WTC11 (cell line): ENCODE data around the gene GRAMD1A. TPM values are rescaled to one million over a fixed set of nuclear protein-coding genes. Genes with fewer than 3 reads are reported as not detected.

ENCODE experiments used
- ATAC-seq: fragments of 200-7000 bp; cut with Tn5 transposase; 2 replicates; pipeline ENCODE4 v1.10.0; 2021; ENCODE audit warnings: mild to moderate bottlenecking, moderate library complexity
- CTCF ChIA-PET: fragments of 300-600 bp; sonication (Branson Sonifier 250); formaldehyde crosslinking; loops from one replicate; lab custom pipeline; 2021; ENCODE audit warnings: antibody characterized with exemption; lab: Charles Lee
- POLR2A ChIA-PET: fragments of 350-600 bp; sonication (Branson Sonifier 250); formaldehyde crosslinking; loops from one replicate; lab custom pipeline; 2021; ENCODE audit warnings: antibody characterized with exemption; lab: Charles Lee
- DNase-seq: peaks from one replicate; pipeline ENCODE4 v3.0.0; 2021; ENCODE audit warnings: low spot score
- H3K27ac Mint-ChIP-seq: 2 replicates; pipeline ENCODE4 v1.8.0; 2021; ENCODE audit warnings: mixed read lengths
- H3K27me3 Mint-ChIP-seq: 2 replicates; pipeline ENCODE4 v1.8.0; 2021; ENCODE audit warnings: low read depth, mild to moderate bottlenecking, moderate library complexity, mixed read lengths
- H3K36me3 Mint-ChIP-seq: 2 replicates; pipeline ENCODE4 v1.8.0; 2021; ENCODE audit warnings: mixed read lengths
- H3K4me1 Mint-ChIP-seq: 2 replicates; pipeline ENCODE4 v1.8.0; 2022; ENCODE audit warnings: mixed read lengths
- H3K4me3 Mint-ChIP-seq: 2 replicates; pipeline ENCODE4 v1.8.0; 2021; ENCODE audit warnings: mild to moderate bottlenecking, moderate library complexity, mixed read lengths
- H3K9me3 Mint-ChIP-seq: 2 replicates; pipeline ENCODE4 v1.8.0; 2021; ENCODE audit warnings: mixed read lengths
- ATF2 ChIP-seq: sonication (generic); formaldehyde crosslinking; IDR thresholded peaks from 2 replicates; pipeline ENCODE4 v1.8.1; 2022; ENCODE audit warnings: low read depth, missing genetic modification reagents, borderline replicate concordance
- CREB1 ChIP-seq: sonication (generic); formaldehyde crosslinking; IDR thresholded peaks from 2 replicates; pipeline ENCODE4 v1.8.0; 2023; ENCODE audit warnings: mild to moderate bottlenecking, missing genetic modification reagents
- FOXK1 ChIP-seq: sonication (generic); formaldehyde crosslinking; IDR thresholded peaks from 2 replicates; pipeline ENCODE4 v1.8.0; 2022; ENCODE audit warnings: mild to moderate bottlenecking, moderate library complexity, missing genetic modification reagents
- FOXP1 ChIP-seq: sonication (generic); formaldehyde crosslinking; IDR thresholded peaks from 2 replicates; pipeline ENCODE4 v1.8.0; 2022; ENCODE audit warnings: missing genetic modification reagents, mild to moderate bottlenecking, moderate library complexity, borderline replicate concordance
- IRF2 ChIP-seq: sonication (generic); formaldehyde crosslinking; IDR thresholded peaks from 2 replicates; pipeline ENCODE4 v1.8.0; 2022; ENCODE audit warnings: low read depth, missing genetic modification reagents, borderline replicate concordance
- KAT7 ChIP-seq: sonication (generic); formaldehyde crosslinking; IDR thresholded peaks from 2 replicates; pipeline ENCODE4 v1.8.1; 2023; ENCODE audit warnings: missing genetic modification reagents, mild to moderate bottlenecking, borderline replicate concordance
- NFYB ChIP-seq: sonication (generic); formaldehyde crosslinking; conservative IDR thresholded peaks from 2 replicates; pipeline ENCODE4 v1.8.0; 2022; ENCODE audit warnings: low read depth, missing genetic modification reagents
- NR3C1 ChIP-seq: sonication (generic); formaldehyde crosslinking; conservative IDR thresholded peaks from 2 replicates; pipeline ENCODE4 v1.8.1; 2023; ENCODE audit warnings: low read depth, mild to moderate bottlenecking, missing genetic modification reagents
- OVOL2 ChIP-seq: fragments of 250-450 bp; sonication (Bioruptor Pico); IDR thresholded peaks from 2 replicates; pipeline ENCODE4 v1.9.0; 2021; ENCODE audit warnings: mild to moderate bottlenecking, borderline replicate concordance
- SMAD3 ChIP-seq: sonication (generic); formaldehyde crosslinking; IDR thresholded peaks from 2 replicates; pipeline ENCODE4 v1.8.0; 2022; ENCODE audit warnings: missing genetic modification reagents, mild to moderate bottlenecking, borderline replicate concordance
- ZNF671 ChIP-seq: fragments of 250-450 bp; sonication (Bioruptor Pico); IDR thresholded peaks from 2 replicates; pipeline ENCODE4 v1.8.0; 2021; ENCODE audit warnings: mild to moderate bottlenecking
- ZSCAN18 ChIP-seq: fragments of 250-450 bp; sonication (Bioruptor Pico); IDR thresholded peaks from 2 replicates; pipeline ENCODE4 v2.1.2; 2022; ENCODE audit warnings: mild to moderate bottlenecking, moderate library complexity
- total RNA-seq: library from RNA; stranded (reverse); gene quantifications from 3 replicates; pipeline ENCODE4 v1.2.3, GENCODE V29; 2021
- TF ChIP-seq, protein P1 (sequence below): sonication (generic); formaldehyde crosslinking; IDR thresholded peaks from 2 replicates; pipeline ENCODE4 v1.8.0; 2023; ENCODE audit warnings: mild to moderate bottlenecking, missing genetic modification reagents
- TF ChIP-seq, protein P2 (sequence below): sonication (generic); formaldehyde crosslinking; conservative IDR thresholded peaks from 2 replicates; pipeline ENCODE4 v1.8.1; 2023; ENCODE audit warnings: mild to moderate bottlenecking, low read depth, missing genetic modification reagents, moderate library complexity
- TF ChIP-seq, protein P3 (sequence below): sonication (generic); formaldehyde crosslinking; IDR thresholded peaks from 2 replicates; pipeline ENCODE4 v1.8.1; 2023; ENCODE audit warnings: mild to moderate bottlenecking, missing genetic modification reagents, moderate library complexity
- TF ChIP-seq, protein P4 (sequence below): fragments of 250-450 bp; sonication (Bioruptor Pico); IDR thresholded peaks from 2 replicates; pipeline ENCODE4 v1.9.0; 2021; ENCODE audit warnings: mild to moderate bottlenecking

GRAMD1A gene
- total RNA-seq, 1 experiment from 2014 or later = 389 TPM

DNA sequence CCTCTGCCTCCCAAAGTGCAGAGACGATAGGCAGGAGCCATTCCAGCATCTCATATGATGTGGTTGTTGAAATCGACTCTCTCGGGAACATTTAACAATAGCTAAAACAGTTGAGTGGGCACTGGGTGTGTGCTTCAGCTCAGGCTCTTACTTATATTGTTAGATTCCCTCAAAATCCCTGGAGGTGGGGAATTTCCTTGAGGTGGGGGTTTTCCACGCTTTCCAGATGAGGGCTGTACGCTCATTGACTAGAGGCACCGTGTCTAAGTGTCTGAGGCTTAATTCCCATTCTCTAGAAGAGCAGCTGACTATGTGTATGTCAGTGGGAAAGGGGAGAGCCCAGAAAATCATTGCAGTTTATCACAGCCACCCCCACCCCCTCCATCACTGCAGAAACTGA lies 10.8 kb upstream of the GRAMD1A start:
- H3K36me3 Mint-ChIP-seq = peaks cover 5% of the 10 kb centered on the region
- peaks cover 2% of the 10 kb centered on the region; the same call in 1 of the 2 replicates for H3K27me3 Mint-ChIP-seq
- no peak overlapping the region for H3K27ac Mint-ChIP-seq
- POLR2A ChIA-PET = no interaction called here
- no peak for DNase-seq
- H3K4me3 Mint-ChIP-seq = no peak overlapping the region
- ATAC-seq = no peak
- TF ChIP-seq SMAD3 (CRISPR knock-in tag) (no peak), IRF2 (no peak), FOXP1 (no peak), FOXK1 (CRISPR knock-in tag) (no peak), ZSCAN18 (CRISPR knock-in tag) (no peak), OVOL2 (CRISPR knock-in tag) (no peak), NR3C1 (CRISPR knock-in tag) (no peak), CREB1 (CRISPR knock-in tag) (no peak), ZNF671 (CRISPR knock-in tag) (no peak), NFYB (CRISPR knock-in tag) (no peak), KAT7 (CRISPR knock-in tag) (no peak), ATF2 (CRISPR knock-in tag) (no peak)
- TF ChIP-seq, protein P1, sequence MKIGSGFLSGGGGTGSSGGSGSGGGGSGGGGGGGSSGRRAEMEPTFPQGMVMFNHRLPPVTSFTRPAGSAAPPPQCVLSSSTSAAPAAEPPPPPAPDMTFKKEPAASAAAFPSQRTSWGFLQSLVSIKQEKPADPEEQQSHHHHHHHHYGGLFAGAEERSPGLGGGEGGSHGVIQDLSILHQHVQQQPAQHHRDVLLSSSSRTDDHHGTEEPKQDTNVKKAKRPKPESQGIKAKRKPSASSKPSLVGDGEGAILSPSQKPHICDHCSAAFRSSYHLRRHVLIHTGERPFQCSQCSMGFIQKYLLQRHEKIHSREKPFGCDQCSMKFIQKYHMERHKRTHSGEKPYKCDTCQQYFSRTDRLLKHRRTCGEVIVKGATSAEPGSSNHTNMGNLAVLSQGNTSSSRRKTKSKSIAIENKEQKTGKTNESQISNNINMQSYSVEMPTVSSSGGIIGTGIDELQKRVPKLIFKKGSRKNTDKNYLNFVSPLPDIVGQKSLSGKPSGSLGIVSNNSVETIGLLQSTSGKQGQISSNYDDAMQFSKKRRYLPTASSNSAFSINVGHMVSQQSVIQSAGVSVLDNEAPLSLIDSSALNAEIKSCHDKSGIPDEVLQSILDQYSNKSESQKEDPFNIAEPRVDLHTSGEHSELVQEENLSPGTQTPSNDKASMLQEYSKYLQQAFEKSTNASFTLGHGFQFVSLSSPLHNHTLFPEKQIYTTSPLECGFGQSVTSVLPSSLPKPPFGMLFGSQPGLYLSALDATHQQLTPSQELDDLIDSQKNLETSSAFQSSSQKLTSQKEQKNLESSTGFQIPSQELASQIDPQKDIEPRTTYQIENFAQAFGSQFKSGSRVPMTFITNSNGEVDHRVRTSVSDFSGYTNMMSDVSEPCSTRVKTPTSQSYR (CRISPR knock-in tag) = no peak
- TF ChIP-seq, protein P2, sequence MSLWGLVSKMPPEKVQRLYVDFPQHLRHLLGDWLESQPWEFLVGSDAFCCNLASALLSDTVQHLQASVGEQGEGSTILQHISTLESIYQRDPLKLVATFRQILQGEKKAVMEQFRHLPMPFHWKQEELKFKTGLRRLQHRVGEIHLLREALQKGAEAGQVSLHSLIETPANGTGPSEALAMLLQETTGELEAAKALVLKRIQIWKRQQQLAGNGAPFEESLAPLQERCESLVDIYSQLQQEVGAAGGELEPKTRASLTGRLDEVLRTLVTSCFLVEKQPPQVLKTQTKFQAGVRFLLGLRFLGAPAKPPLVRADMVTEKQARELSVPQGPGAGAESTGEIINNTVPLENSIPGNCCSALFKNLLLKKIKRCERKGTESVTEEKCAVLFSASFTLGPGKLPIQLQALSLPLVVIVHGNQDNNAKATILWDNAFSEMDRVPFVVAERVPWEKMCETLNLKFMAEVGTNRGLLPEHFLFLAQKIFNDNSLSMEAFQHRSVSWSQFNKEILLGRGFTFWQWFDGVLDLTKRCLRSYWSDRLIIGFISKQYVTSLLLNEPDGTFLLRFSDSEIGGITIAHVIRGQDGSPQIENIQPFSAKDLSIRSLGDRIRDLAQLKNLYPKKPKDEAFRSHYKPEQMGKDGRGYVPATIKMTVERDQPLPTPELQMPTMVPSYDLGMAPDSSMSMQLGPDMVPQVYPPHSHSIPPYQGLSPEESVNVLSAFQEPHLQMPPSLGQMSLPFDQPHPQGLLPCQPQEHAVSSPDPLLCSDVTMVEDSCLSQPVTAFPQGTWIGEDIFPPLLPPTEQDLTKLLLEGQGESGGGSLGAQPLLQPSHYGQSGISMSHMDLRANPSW (CRISPR knock-in tag) = no peak
- TF ChIP-seq, protein P3, sequence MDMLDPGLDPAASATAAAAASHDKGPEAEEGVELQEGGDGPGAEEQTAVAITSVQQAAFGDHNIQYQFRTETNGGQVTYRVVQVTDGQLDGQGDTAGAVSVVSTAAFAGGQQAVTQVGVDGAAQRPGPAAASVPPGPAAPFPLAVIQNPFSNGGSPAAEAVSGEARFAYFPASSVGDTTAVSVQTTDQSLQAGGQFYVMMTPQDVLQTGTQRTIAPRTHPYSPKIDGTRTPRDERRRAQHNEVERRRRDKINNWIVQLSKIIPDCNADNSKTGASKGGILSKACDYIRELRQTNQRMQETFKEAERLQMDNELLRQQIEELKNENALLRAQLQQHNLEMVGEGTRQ (CRISPR knock-in tag) = no peak
- TF ChIP-seq, protein P4, sequence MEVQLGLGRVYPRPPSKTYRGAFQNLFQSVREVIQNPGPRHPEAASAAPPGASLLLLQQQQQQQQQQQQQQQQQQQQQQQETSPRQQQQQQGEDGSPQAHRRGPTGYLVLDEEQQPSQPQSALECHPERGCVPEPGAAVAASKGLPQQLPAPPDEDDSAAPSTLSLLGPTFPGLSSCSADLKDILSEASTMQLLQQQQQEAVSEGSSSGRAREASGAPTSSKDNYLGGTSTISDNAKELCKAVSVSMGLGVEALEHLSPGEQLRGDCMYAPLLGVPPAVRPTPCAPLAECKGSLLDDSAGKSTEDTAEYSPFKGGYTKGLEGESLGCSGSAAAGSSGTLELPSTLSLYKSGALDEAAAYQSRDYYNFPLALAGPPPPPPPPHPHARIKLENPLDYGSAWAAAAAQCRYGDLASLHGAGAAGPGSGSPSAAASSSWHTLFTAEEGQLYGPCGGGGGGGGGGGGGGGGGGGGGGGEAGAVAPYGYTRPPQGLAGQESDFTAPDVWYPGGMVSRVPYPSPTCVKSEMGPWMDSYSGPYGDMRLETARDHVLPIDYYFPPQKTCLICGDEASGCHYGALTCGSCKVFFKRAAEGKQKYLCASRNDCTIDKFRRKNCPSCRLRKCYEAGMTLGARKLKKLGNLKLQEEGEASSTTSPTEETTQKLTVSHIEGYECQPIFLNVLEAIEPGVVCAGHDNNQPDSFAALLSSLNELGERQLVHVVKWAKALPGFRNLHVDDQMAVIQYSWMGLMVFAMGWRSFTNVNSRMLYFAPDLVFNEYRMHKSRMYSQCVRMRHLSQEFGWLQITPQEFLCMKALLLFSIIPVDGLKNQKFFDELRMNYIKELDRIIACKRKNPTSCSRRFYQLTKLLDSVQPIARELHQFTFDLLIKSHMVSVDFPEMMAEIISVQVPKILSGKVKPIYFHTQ (CRISPR knock-in tag) = no peak
- TF ChIP-seq, all 79 proteins: peak for 0
- peaks cover 18% of the 10 kb centered on the region for H3K4me1 Mint-ChIP-seq
- H3K9me3 Mint-ChIP-seq = peaks cover 13% of the 10 kb centered on the region
- CTCF ChIA-PET = interaction anchor here (1.1 to 1.4 kb wide), 2 partner anchors 24 to 55 kb away, joined by 3 to 4 read pairs; no protein-coding TSS in a partner anchor
